GM12874 (cell line): ENCODE results near the gene CDC25B.

Experiments used
- CTCF ChIP-seq: IDR thresholded peaks from 2 replicates; pipeline ENCODE4 v1.5.1; 2011; ENCODE audit warnings: low read depth, mild to moderate bottlenecking, control low read depth, low read length, moderate library complexity; ENCODE audit not compliant: insufficient read depth

Gene CDC25B

GRCh38 chr20:3803854-3804253 lies 7.7 kb downstream of the CDC25B start:
- TF ChIP-seq CTCF = no peak

DNA sequence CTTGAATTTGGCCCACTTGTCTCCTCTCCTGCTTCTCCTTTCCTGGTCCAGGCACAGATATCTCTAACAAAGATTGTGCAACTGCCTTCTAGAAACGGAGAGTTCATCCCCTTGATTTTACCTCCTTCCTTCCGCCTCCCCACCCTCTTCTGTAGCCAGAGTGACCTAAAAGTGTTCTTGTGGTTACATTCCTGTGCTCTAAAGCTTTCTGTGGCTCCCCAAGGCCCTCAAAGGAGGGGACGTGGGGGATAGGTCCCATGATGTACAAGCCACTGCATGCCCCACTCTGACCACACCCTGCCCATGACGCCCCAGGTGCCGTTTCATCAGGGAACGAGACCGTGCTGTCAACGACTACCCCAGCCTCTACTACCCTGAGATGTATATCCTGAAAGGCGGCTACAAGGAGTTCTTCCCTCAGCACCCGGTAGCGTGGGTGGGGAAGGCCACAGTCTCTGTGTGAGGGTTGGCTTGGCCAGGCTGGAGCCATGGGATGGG lies 8.2 kb downstream of the CDC25B start:
- no peak for TF ChIP-seq CTCF

DNA sequence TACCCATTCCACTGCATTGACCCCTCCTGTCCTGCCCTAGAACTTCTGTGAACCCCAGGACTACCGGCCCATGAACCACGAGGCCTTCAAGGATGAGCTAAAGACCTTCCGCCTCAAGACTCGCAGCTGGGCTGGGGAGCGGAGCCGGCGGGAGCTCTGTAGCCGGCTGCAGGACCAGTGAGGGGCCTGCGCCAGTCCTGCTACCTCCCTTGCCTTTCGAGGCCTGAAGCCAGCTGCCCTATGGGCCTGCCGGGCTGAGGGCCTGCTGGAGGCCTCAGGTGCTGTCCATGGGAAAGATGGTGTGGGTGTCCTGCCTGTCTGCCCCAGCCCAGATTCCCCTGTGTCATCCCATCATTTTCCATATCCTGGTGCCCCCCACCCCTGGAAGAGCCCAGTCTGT lies 8.7 kb downstream of the CDC25B start:
- no peak for TF ChIP-seq CTCF

DNA sequence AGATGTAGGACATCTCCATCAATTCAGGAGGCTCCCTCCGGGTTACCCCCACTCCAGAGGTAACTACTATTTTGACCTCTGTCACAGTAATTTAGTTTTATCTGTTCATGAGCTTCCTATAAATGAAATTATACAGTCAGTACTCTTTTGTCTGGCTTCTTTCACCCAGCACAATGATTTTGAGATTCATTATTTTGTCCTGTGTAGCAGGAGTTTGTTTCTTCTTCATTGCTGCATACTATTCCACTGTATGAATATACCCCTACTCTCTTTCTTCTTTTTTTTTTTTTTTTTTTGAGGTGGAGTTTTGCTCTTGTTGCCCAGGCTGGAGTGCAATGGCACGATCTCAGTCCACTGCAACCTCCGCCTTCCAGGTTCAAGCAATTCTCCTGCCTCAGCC lies 12.4 kb downstream of the CDC25B start:
- TF ChIP-seq CTCF = no peak

- TF ChIP-seq CTCF = no peak
These were observed 15.6 kb downstream of the CDC25B start for GRCh38 chr20:3811467-3812258.

GRCh38 chr20:3812259-3812681 lies 16.2 kb downstream of the CDC25B start:
- TF ChIP-seq CTCF = no peak

DNA sequence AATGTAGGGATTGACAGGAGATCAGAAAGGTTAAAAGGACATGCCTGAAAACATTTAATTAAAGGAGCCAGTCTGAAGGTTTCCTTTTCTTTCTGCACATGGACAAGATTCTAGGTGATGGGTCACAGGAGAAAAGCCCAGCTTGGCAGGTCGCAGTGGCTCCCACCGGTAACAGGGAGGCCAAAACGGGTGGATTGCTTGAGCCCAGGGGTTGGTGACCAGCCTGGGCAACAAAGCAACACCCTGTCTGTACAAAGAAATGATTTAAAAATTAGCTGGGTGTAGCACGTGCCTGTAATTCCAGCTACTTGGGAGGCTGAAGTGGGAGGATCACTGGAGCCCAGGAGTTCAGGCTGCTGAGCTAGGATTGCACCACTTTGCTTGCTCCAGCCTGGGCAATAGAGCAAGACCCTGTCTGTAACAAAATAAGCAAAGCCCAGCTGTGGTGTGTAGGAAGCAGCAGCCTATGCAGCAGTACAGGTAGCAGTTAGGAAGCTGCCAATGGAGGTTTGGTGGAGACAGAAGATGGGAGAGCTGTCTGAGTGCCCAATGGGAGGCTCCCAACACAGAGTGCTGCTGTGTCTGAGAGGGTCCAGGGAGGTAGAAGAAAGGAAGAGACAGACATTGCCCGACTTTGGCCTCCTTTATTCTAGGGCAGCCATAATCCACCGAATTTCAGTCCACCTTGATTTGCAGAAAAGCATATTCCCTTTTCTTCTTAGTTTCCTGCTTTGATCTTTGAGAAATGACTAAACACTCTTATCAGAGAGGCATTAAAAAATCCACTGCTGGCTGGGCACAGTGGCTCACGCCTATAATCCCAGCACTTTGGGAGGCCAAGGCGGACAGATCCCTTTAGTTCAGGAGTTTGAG lies 17.1 kb downstream of the CDC25B start:
- no peak for TF ChIP-seq CTCF
